ENCODE data around the gene ARHGAP25.

- TF ChIP-seq, protein P1, sequence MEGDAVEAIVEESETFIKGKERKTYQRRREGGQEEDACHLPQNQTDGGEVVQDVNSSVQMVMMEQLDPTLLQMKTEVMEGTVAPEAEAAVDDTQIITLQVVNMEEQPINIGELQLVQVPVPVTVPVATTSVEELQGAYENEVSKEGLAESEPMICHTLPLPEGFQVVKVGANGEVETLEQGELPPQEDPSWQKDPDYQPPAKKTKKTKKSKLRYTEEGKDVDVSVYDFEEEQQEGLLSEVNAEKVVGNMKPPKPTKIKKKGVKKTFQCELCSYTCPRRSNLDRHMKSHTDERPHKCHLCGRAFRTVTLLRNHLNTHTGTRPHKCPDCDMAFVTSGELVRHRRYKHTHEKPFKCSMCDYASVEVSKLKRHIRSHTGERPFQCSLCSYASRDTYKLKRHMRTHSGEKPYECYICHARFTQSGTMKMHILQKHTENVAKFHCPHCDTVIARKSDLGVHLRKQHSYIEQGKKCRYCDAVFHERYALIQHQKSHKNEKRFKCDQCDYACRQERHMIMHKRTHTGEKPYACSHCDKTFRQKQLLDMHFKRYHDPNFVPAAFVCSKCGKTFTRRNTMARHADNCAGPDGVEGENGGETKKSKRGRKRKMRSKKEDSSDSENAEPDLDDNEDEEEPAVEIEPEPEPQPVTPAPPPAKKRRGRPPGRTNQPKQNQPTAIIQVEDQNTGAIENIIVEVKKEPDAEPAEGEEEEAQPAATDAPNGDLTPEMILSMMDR (IDR thresholded peaks at IDR 0.05; ENCODE audit: insufficient read depth, low read length, poor library complexity, severe bottlenecking): no peak
- TF ChIP-seq EZH2phosphoT487 (conservative IDR thresholded peaks at IDR 0.05; ENCODE audit: low read length): no peak
Observed at GRCh38 chr2:68853915-68854314, 119.3 kb downstream of the ARHGAP25 start.

Measured in SU-DHL-6 (cell line).